ENCODE measurements around the gene GPR176.

The GPR176 gene

GRCh38 chr15:39855400-39855799, 64.7 kb downstream of the GPR176 start:
- Histone ChIP-seq H3K9me3 (ENCODE audit: control extremely low read depth in 1 of 5, control insufficient read depth in 4 of 5, insufficient read depth in 2 of 5, low read depth in 1 of 5, low read length in 4 of 5) (no peaks in the 10 kb centered on the region), H3K27ac (ENCODE audit: insufficient read depth in 1 of 2, low read depth in 1 of 2, low read length in 2 of 2, poor library complexity in 1 of 2, severe bottlenecking in 2 of 2) (no peak overlapping the region), H3K27me3 (replicated peaks in 2 of 5; ENCODE audit: control insufficient read depth in 4 of 5, insufficient read depth in 5 of 5, low read length in 4 of 5) (no peaks in the 10 kb centered on the region), H3K36me3 (ENCODE audit: control insufficient read depth in 4 of 4, insufficient read depth in 4 of 4, low read length in 3 of 4) (no peaks in the 10 kb centered on the region), H3K4me1 (ENCODE audit: control extremely low read depth in 1 of 4, control insufficient read depth in 4 of 4, insufficient read depth in 4 of 4, low read length in 3 of 4) (no peaks in the 10 kb centered on the region), H3K4me3 (ENCODE audit: control insufficient read depth in 1 of 7, extremely low read depth in 1 of 7, insufficient read depth in 4 of 7, low read depth in 2 of 7, low read length in 6 of 7) (no peak overlapping the region)
- no peak for DNase-seq
- no CpG with 5 or more reads among the region's 2 CpGs for WGBS (ENCODE audit: insufficient coverage)
- ChIA-PET POLR2A (no interaction called here), CTCF (no interaction called here)

DNA sequence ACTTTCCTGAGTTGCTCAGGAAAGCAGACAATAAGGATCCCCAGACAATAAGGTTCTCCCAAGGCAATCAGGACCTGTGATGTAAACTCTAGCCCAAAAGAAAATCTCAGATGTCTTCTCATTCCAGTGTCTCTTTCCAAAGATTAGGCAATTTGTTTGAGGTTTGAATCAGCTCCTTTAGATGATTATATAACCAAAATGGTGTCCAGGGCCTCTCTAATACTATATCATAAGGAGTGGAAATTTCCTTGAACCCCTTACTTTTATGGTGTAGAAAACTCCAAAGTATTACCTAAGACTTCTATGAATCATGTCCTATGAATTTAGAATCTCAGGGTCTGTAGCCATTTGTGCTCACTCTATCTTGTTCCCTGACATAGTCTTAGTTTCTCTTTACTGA, 65.9 kb downstream of the GPR176 start:
- no peak overlapping the region for H3K4me3 ChIP-seq (ENCODE audit: control insufficient read depth in 1 of 7, extremely low read depth in 1 of 7, insufficient read depth in 4 of 7, low read depth in 2 of 7, low read length in 6 of 7)
- no peak overlapping the region for H3K27ac ChIP-seq (ENCODE audit: insufficient read depth in 1 of 2, low read depth in 1 of 2, low read length in 2 of 2, poor library complexity in 1 of 2, severe bottlenecking in 2 of 2)
- POLR2A ChIA-PET: interaction anchor here (0.7 kb wide), 1 partner anchor 250 kb away, joined by 4 read pairs; no protein-coding TSS in a partner anchor
- no peaks in the 10 kb centered on the region for H3K9me3 ChIP-seq (ENCODE audit: control extremely low read depth in 1 of 5, control insufficient read depth in 4 of 5, insufficient read depth in 2 of 5, low read depth in 1 of 5, low read length in 4 of 5)
- CTCF ChIA-PET: no interaction called here
- H3K27me3 ChIP-seq (replicated peaks in 2 of 5; ENCODE audit: control insufficient read depth in 4 of 5, insufficient read depth in 5 of 5, low read length in 4 of 5): no peaks in the 10 kb centered on the region
- H3K4me1 ChIP-seq (ENCODE audit: control extremely low read depth in 1 of 4, control insufficient read depth in 4 of 4, insufficient read depth in 4 of 4, low read length in 3 of 4): no peaks in the 10 kb centered on the region
- no peak for DNase-seq
- no peaks in the 10 kb centered on the region for H3K36me3 ChIP-seq (ENCODE audit: control insufficient read depth in 4 of 4, insufficient read depth in 4 of 4, low read length in 3 of 4)

GRCh38 chr15:39852250-39852649, 67.8 kb downstream of the GPR176 start:
- WGBS (ENCODE audit: insufficient coverage): 100% methylated on average over 1 of the region's 1 CpG
- H3K4me1 ChIP-seq (ENCODE audit: control extremely low read depth in 1 of 4, control insufficient read depth in 4 of 4, insufficient read depth in 4 of 4, low read length in 3 of 4): no peaks in the 10 kb centered on the region
- H3K27ac ChIP-seq (ENCODE audit: insufficient read depth in 1 of 2, low read depth in 1 of 2, low read length in 2 of 2, poor library complexity in 1 of 2, severe bottlenecking in 2 of 2): no peak overlapping the region
- H3K36me3 ChIP-seq (ENCODE audit: control insufficient read depth in 4 of 4, insufficient read depth in 4 of 4, low read length in 3 of 4): no peaks in the 10 kb centered on the region
- H3K9me3 ChIP-seq (ENCODE audit: control extremely low read depth in 1 of 5, control insufficient read depth in 4 of 5, insufficient read depth in 2 of 5, low read depth in 1 of 5, low read length in 4 of 5): no peaks in the 10 kb centered on the region
- DNase-seq: no peak
- ChIA-PET POLR2A (no interaction called here), CTCF (interaction anchor here (0.7 to 1.4 kb wide), 2 partner anchors 11 to 21 kb away, joined by 3 read pairs; no protein-coding TSS in a partner anchor)
- no peaks in the 10 kb centered on the region for H3K27me3 ChIP-seq (replicated peaks in 2 of 5; ENCODE audit: control insufficient read depth in 4 of 5, insufficient read depth in 5 of 5, low read length in 4 of 5)
- no peak overlapping the region for H3K4me3 ChIP-seq (ENCODE audit: control insufficient read depth in 1 of 7, extremely low read depth in 1 of 7, insufficient read depth in 4 of 7, low read depth in 2 of 7, low read length in 6 of 7)

GRCh38 chr15:39851500-39852092, 68.5 kb downstream of the GPR176 start:
- ChIA-PET POLR2A (no interaction called here), CTCF (interaction anchor here (1.2 to 1.4 kb wide), 2 partner anchors 12 to 93 kb away, joined by 3 read pairs; no protein-coding TSS in a partner anchor)

GRCh38 chr15:39850436-39850835, 69.6 kb downstream of the GPR176 start:
- no peaks in the 10 kb centered on the region for H3K36me3 ChIP-seq (ENCODE audit: control insufficient read depth in 4 of 4, insufficient read depth in 4 of 4, low read length in 3 of 4)
- no peaks in the 10 kb centered on the region for H3K27me3 ChIP-seq (replicated peaks in 2 of 5; ENCODE audit: control insufficient read depth in 4 of 5, insufficient read depth in 5 of 5, low read length in 4 of 5)
- ChIA-PET CTCF (interaction anchor here (1.2 kb wide), 1 partner anchor 91 kb away, joined by 3 read pairs; no protein-coding TSS in a partner anchor), POLR2A (no interaction called here)
- DNase-seq: no peak
- no peaks in the 10 kb centered on the region for H3K9me3 ChIP-seq (ENCODE audit: control extremely low read depth in 1 of 5, control insufficient read depth in 4 of 5, insufficient read depth in 2 of 5, low read depth in 1 of 5, low read length in 4 of 5)
- no peak overlapping the region for H3K27ac ChIP-seq (ENCODE audit: insufficient read depth in 1 of 2, low read depth in 1 of 2, low read length in 2 of 2, poor library complexity in 1 of 2, severe bottlenecking in 2 of 2)
- no peak overlapping the region for H3K4me3 ChIP-seq (ENCODE audit: control insufficient read depth in 1 of 7, extremely low read depth in 1 of 7, insufficient read depth in 4 of 7, low read depth in 2 of 7, low read length in 6 of 7)
- no CpG with 5 or more reads among the region's 1 CpG for WGBS (ENCODE audit: insufficient coverage)
- peaks cover 0 to 2% (median 0%) of the 10 kb centered on the region in 4 experiments for H3K4me1 ChIP-seq (ENCODE audit: control extremely low read depth in 1 of 4, control insufficient read depth in 4 of 4, insufficient read depth in 4 of 4, low read length in 3 of 4)

More at GRCh38 chr15:39851500-39852092, 68.5 kb downstream of the GPR176 start:
- H3K27ac ChIP-seq (ENCODE audit: insufficient read depth in 1 of 2, low read depth in 1 of 2, low read length in 2 of 2, poor library complexity in 1 of 2, severe bottlenecking in 2 of 2): no peak overlapping the region
- H3K36me3 ChIP-seq (ENCODE audit: control insufficient read depth in 4 of 4, insufficient read depth in 4 of 4, low read length in 3 of 4): no peaks in the 10 kb centered on the region
- H3K4me1 ChIP-seq (ENCODE audit: control extremely low read depth in 1 of 4, control insufficient read depth in 4 of 4, insufficient read depth in 4 of 4, low read length in 3 of 4): no peaks in the 10 kb centered on the region
- no peak overlapping the region for H3K4me3 ChIP-seq (ENCODE audit: control insufficient read depth in 1 of 7, extremely low read depth in 1 of 7, insufficient read depth in 4 of 7, low read depth in 2 of 7, low read length in 6 of 7)
- no peaks in the 10 kb centered on the region for H3K9me3 ChIP-seq (ENCODE audit: control extremely low read depth in 1 of 5, control insufficient read depth in 4 of 5, insufficient read depth in 2 of 5, low read depth in 1 of 5, low read length in 4 of 5)
- 88% methylated on average over 4 of the region's 7 CpGs for WGBS (ENCODE audit: insufficient coverage)
- H3K27me3 ChIP-seq (replicated peaks in 2 of 5; ENCODE audit: control insufficient read depth in 4 of 5, insufficient read depth in 5 of 5, low read length in 4 of 5): no peaks in the 10 kb centered on the region
- DNase-seq: no peak

DNA sequence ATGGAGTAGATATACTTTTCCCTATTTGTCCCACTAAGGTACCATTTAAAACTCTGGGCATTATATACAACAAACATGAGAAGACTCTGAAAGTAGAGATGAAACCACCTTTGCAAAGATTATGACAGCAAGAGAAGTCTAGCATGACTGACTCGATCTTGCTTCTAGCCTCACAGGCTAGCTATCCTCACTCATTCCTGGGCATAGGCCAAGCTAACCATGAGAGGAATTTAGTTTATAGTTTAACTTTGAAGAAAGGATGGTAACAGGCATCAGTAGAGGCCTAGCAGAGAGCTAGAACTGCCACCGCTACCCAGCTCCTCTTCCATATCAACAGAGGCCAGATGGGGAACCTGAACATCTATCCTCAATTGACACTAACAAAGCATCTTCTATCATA, 74.0 kb downstream of the GPR176 start:
- no peak overlapping the region for H3K4me3 ChIP-seq (ENCODE audit: control insufficient read depth in 1 of 7, extremely low read depth in 1 of 7, insufficient read depth in 4 of 7, low read depth in 2 of 7, low read length in 6 of 7)
- H3K36me3 ChIP-seq (ENCODE audit: control insufficient read depth in 4 of 4, insufficient read depth in 4 of 4, low read length in 3 of 4): no peaks in the 10 kb centered on the region
- no peaks in the 10 kb centered on the region for H3K9me3 ChIP-seq (ENCODE audit: control extremely low read depth in 1 of 5, control insufficient read depth in 4 of 5, insufficient read depth in 2 of 5, low read depth in 1 of 5, low read length in 4 of 5)
- H3K27ac ChIP-seq (ENCODE audit: insufficient read depth in 1 of 2, low read depth in 1 of 2, low read length in 2 of 2, poor library complexity in 1 of 2, severe bottlenecking in 2 of 2): no peak overlapping the region
- 100% methylated on average over 2 of the region's 2 CpGs for WGBS (ENCODE audit: insufficient coverage)
- ChIA-PET POLR2A (interaction anchor here (0.6 kb wide), 1 partner anchor 690 kb away, joined by 3 read pairs; no protein-coding TSS in a partner anchor), CTCF (no interaction called here)
- H3K27me3 ChIP-seq (replicated peaks in 2 of 5; ENCODE audit: control insufficient read depth in 4 of 5, insufficient read depth in 5 of 5, low read length in 4 of 5): no peaks in the 10 kb centered on the region
- DNase-seq: no peak
- H3K4me1 ChIP-seq (ENCODE audit: control extremely low read depth in 1 of 4, control insufficient read depth in 4 of 4, insufficient read depth in 4 of 4, low read length in 3 of 4): peaks cover 0 to 2% (median 0%) of the 10 kb centered on the region in 4 experiments

- H3K9me3 ChIP-seq (ENCODE audit: control extremely low read depth in 1 of 5, control insufficient read depth in 4 of 5, insufficient read depth in 2 of 5, low read depth in 1 of 5, low read length in 4 of 5): no peaks in the 10 kb centered on the region
- CTCF ChIA-PET: no interaction called here
- WGBS (ENCODE audit: insufficient coverage): 88% methylated on average over 5 of the region's 5 CpGs
- H3K36me3 ChIP-seq (ENCODE audit: control insufficient read depth in 4 of 4, insufficient read depth in 4 of 4, low read length in 3 of 4): no peaks in the 10 kb centered on the region
- peaks cover 0 to 2% (median 0%) of the 10 kb centered on the region in 4 experiments for H3K4me1 ChIP-seq (ENCODE audit: control extremely low read depth in 1 of 4, control insufficient read depth in 4 of 4, insufficient read depth in 4 of 4, low read length in 3 of 4)
- no peak for DNase-seq
- H3K27me3 ChIP-seq (replicated peaks in 2 of 5; ENCODE audit: control insufficient read depth in 4 of 5, insufficient read depth in 5 of 5, low read length in 4 of 5): no peaks in the 10 kb centered on the region
- no peak overlapping the region for H3K4me3 ChIP-seq (ENCODE audit: control insufficient read depth in 1 of 7, extremely low read depth in 1 of 7, insufficient read depth in 4 of 7, low read depth in 2 of 7, low read length in 6 of 7)
- POLR2A ChIA-PET: interaction anchor here (0.6 kb wide), 1 partner anchor 689 kb away, joined by 3 read pairs; no protein-coding TSS in a partner anchor
- H3K27ac ChIP-seq (ENCODE audit: insufficient read depth in 1 of 2, low read depth in 1 of 2, low read length in 2 of 2, poor library complexity in 1 of 2, severe bottlenecking in 2 of 2): no peak overlapping the region
Observed at GRCh38 chr15:39845582-39845981, 74.5 kb downstream of the GPR176 start.

Data from common myeloid progenitor, CD34-positive (primary cell).